Measurements from ENCODE around the gene DNMBP. TPM values are rescaled to one million over a fixed set of nuclear protein-coding genes. Genes with fewer than 3 reads are reported as not detected.

DNMBP gene
- total and polyA plus RNA-seq, 2 experiments from 2014 or later, result 13.4 to 31.2 TPM

DNA sequence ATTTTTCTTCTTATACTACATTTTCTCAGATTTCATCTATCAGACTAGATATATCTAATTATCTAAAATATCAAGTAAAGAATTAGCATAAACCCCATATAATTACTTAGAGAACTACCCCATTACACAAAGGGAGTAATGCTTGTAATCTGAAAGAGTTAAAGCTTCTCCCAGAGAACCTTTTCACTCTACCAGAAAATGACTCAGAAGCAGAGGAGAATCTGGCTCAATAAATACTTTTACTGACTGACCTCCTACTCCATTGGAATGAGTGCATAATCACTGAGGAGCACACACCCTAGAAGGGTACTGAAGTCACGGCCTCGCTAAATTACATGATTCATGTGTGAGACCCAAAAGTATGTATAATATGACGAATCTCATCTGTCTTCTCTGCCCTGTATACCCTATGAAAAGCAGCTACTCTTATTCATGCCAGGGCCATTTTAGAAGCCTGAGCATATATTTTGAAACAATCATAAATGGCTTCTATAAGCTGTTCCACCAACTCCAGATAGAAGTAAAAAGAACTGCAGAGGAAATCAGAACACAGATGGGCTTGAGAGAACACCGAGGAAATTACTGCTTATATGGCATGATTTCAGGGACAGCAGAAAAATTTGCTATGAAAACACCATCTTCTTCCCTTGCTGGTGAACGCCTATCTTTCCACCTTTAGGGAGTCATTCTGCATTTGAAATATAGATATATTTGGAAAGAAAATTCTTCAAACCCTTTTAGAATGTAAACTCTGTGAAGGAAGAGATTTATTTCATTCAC, 32.7 kb downstream of the DNMBP start:
- H3K4me1 Mint-ChIP-seq, result peaks cover 13% of the 10 kb centered on the region; the same call in 2 of the 3 replicates
- no peak overlapping the region for H3K27ac ChIP-seq (ENCODE audit: low read depth)
- no peaks in the 10 kb centered on the region for H3K27me3 ChIP-seq (ENCODE audit: insufficient read depth)
- peaks cover 1% of the 10 kb centered on the region for H3K27me3 Mint-ChIP-seq (ENCODE audit: insufficient read depth, low read depth, poor library complexity)
- H2AFZ ChIP-seq, result no peak overlapping the region
- H3F3A ChIP-seq (replicated peaks; ENCODE audit: low read depth), result no peaks in the 10 kb centered on the region
- no peak overlapping the region for H3K4me2 ChIP-seq
- DNase-seq (ENCODE audit: low spot score) (no peak), ATAC-seq (no peak)
- no peaks in the 10 kb centered on the region for H4K20me1 ChIP-seq (replicated peaks; ENCODE audit: insufficient read depth)
- H3K27ac Mint-ChIP-seq, result no peak overlapping the region
- H3K79me2 ChIP-seq (replicated peaks; ENCODE audit: insufficient read depth), result no peaks in the 10 kb centered on the region
- H3K9me2 ChIP-seq (ENCODE audit: insufficient read depth), result no peaks in the 10 kb centered on the region
- no peaks in the 10 kb centered on the region for H3K36me3 Mint-ChIP-seq (ENCODE audit: low read depth)
- no peaks in the 10 kb centered on the region for H3K36me3 ChIP-seq (ENCODE audit: insufficient read depth)
- TF ChIP-seq ZNF114 (CRISPR knock-in tag; IDR thresholded peaks at IDR 0.05) (no peak), POLR2AphosphoS5 (IDR thresholded peaks at IDR 0.05; ENCODE audit: low read depth) (no peak), EZH2 (IDR thresholded peaks at IDR 0.05; ENCODE audit: low read depth, unreplicated experiment) (no peak)
- TF ChIP-seq, protein P1, sequence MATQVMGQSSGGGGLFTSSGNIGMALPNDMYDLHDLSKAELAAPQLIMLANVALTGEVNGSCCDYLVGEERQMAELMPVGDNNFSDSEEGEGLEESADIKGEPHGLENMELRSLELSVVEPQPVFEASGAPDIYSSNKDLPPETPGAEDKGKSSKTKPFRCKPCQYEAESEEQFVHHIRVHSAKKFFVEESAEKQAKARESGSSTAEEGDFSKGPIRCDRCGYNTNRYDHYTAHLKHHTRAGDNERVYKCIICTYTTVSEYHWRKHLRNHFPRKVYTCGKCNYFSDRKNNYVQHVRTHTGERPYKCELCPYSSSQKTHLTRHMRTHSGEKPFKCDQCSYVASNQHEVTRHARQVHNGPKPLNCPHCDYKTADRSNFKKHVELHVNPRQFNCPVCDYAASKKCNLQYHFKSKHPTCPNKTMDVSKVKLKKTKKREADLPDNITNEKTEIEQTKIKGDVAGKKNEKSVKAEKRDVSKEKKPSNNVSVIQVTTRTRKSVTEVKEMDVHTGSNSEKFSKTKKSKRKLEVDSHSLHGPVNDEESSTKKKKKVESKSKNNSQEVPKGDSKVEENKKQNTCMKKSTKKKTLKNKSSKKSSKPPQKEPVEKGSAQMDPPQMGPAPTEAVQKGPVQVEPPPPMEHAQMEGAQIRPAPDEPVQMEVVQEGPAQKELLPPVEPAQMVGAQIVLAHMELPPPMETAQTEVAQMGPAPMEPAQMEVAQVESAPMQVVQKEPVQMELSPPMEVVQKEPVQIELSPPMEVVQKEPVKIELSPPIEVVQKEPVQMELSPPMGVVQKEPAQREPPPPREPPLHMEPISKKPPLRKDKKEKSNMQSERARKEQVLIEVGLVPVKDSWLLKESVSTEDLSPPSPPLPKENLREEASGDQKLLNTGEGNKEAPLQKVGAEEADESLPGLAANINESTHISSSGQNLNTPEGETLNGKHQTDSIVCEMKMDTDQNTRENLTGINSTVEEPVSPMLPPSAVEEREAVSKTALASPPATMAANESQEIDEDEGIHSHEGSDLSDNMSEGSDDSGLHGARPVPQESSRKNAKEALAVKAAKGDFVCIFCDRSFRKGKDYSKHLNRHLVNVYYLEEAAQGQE (IDR thresholded peaks at IDR 0.05; ENCODE audit: unreplicated experiment), result no peak
- no peaks in the 10 kb centered on the region for H3K9me3 Mint-ChIP-seq
- H3K4me1 ChIP-seq (ENCODE audit: insufficient read depth), result no peaks in the 10 kb centered on the region
- no peak overlapping the region for H3K4me3 Mint-ChIP-seq
- no peak overlapping the region for H3K4me3 ChIP-seq

DNA sequence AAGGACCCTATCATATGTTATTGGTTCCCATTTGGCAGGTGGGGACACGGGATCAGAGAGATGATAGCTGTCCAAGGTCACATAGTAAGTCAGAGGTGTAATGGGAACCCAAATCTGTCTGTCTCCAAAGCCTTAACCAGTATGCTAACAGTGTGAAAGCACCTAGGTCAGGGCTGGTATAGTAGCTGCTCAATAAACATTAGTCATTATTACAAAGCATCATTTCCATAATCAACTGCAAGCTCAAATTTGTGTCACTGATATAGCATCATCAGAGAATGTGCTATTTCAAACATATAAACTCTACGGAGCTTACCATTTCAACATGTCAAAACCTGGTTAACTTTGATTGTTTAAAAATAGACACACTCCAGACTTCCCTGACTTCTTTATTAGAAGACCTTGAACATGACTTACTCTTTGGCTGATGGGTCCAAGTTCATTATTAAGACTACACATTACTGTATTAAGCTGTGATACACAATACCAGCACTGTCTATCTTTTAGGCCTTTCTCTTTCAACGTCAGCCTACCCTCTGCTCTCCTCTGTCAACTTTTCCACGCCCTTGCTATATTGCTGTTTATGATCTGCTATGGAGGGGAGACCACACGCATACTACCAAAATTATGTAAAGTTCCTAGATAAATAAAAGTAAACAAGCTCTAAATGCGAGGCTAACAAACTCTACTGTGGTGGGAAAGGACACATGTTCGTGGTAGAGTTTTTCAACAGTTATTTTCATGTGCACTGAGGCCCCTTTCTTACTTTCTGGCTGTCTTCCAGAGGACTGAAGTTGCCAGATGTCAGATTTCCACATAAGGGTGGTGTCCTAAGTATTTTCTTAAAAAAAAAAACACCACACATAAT, 33.6 kb downstream of the DNMBP start:
- Mint-ChIP-seq H3K9me3 (no peaks in the 10 kb centered on the region), H3K27me3 (ENCODE audit: insufficient read depth, low read depth, poor library complexity) (no peaks in the 10 kb centered on the region), H3K27ac (no peak overlapping the region), H3K4me3 (no peak overlapping the region), H3K36me3 (ENCODE audit: low read depth) (peaks cover 4% of the 10 kb centered on the region; the same call in 1 of the 3 replicates), H3K4me1 (peaks cover 10% of the 10 kb centered on the region; the same call in 2 of the 3 replicates)
- Histone ChIP-seq H2AFZ (no peak overlapping the region), H3K27ac (ENCODE audit: low read depth) (no peak overlapping the region), H3K9me2 (ENCODE audit: insufficient read depth) (no peaks in the 10 kb centered on the region), H3K4me1 (ENCODE audit: insufficient read depth) (no peaks in the 10 kb centered on the region), H3K27me3 (ENCODE audit: insufficient read depth) (no peaks in the 10 kb centered on the region), H3F3A (replicated peaks; ENCODE audit: low read depth) (no peaks in the 10 kb centered on the region), H3K4me2 (no peak overlapping the region), H3K4me3 (no peak overlapping the region), H3K79me2 (replicated peaks; ENCODE audit: insufficient read depth) (no peaks in the 10 kb centered on the region), H4K20me1 (replicated peaks; ENCODE audit: insufficient read depth) (no peaks in the 10 kb centered on the region; the same call in 1 of the 2 replicates), H3K36me3 (ENCODE audit: insufficient read depth) (no peaks in the 10 kb centered on the region)
- no peak for ATAC-seq
- no peak for DNase-seq (ENCODE audit: low spot score)
- TF ChIP-seq, protein P1 (IDR thresholded peaks at IDR 0.05; ENCODE audit: unreplicated experiment), result no peak
- TF ChIP-seq ZNF114 (CRISPR knock-in tag; IDR thresholded peaks at IDR 0.05) (no peak), POLR2AphosphoS5 (IDR thresholded peaks at IDR 0.05; ENCODE audit: low read depth) (no peak), CREB1 (CRISPR knock-in tag; IDR thresholded peaks at IDR 0.05; ENCODE audit: low read depth) (no peak), STAT1 (IDR thresholded peaks at IDR 0.05; ENCODE audit: unreplicated experiment) (no peak)
- TF ChIP-seq, protein P2, sequence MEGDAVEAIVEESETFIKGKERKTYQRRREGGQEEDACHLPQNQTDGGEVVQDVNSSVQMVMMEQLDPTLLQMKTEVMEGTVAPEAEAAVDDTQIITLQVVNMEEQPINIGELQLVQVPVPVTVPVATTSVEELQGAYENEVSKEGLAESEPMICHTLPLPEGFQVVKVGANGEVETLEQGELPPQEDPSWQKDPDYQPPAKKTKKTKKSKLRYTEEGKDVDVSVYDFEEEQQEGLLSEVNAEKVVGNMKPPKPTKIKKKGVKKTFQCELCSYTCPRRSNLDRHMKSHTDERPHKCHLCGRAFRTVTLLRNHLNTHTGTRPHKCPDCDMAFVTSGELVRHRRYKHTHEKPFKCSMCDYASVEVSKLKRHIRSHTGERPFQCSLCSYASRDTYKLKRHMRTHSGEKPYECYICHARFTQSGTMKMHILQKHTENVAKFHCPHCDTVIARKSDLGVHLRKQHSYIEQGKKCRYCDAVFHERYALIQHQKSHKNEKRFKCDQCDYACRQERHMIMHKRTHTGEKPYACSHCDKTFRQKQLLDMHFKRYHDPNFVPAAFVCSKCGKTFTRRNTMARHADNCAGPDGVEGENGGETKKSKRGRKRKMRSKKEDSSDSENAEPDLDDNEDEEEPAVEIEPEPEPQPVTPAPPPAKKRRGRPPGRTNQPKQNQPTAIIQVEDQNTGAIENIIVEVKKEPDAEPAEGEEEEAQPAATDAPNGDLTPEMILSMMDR (conservative IDR thresholded peaks at IDR 0.05; ENCODE audit: low read depth in 2 of 2), result no peak

All from GM23338 (cell line).